NCI-H1105 treated with DMSO at 0.1 percent for 48 hours (cell line): Measurements from ENCODE around the gene TICAM2.

Source experiments
- DNase-seq: peaks from one replicate; lab custom pipeline; 2025; lab: John Stamatoyannopoulos, UW

The TICAM2 gene

DNA sequence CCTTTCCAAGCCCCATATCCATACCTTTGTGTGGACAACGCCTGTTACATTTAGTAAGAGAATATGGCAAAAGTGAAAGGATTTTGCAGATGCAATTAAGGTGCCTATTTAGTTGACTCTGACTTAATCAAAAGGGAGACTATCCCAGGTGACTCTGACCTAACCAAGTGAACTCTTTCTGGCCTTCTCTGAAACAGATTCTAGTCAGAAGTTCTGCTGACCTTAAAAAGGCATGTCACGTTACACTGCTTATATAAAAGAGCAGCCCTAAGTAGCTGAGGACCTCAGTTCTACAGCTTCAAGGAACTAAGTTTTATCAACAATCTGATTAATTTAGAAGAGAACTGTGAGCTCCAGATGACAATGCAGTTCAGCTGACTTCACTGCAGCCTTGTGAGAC is 5.7 kb upstream of the TICAM2 start:
- DNase-seq = no peak

DNA sequence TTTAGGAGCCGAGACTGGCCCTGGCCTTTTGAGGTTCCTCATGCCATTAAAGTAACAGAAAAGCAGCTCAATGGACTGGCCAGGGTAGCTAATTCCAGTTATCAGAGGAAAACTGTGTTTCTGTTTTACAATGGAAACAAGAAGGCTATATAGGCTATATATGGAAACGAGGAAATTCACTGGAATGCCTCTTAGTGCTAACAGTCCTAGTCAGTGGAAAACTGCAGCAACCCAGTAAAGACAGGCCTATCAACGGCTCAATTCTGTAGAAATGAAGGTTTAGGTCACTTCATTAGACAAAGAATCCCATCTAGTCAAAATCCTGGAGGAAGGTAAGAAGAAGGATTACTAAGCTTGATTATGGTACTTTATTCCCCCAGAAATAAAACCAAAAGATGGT is 3.2 kb upstream of the TICAM2 start:
- DNase-seq = no peak

- DNase-seq = peak; percentile 17
Measured at GRCh38 chr5:115602591-115603125, 379 bp upstream of the TICAM2 start.

- DNase-seq = no peak
Measured at GRCh38 chr5:115600766-115601165, 1.5 kb downstream of the TICAM2 start.

DNA sequence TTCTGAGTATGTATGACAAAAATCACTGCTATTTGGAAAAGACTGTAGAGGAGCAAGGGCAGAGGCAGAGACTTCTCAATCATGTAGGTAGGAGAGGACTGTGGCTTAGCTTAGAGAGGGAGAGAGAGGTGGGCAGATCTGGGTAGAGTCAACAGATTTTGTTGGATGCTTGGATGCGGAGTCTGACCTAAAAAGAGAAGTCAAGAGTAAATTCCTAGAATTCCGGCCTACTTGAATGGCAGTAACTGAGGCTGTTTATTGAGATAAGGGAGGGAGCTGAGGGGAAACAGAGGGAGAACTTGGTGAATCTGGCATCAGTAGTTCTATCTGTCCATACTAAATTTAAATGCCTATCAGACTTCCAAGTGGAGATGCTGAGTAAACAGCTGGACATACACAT is 2.4 kb downstream of the TICAM2 start:
- DNase-seq = no peak

- no peak for DNase-seq
Measured at GRCh38 chr5:115599502-115599901, 2.8 kb downstream of the TICAM2 start.

GRCh38 chr5:115594128-115595047 is 7.9 kb downstream of the TICAM2 start:
- DNase-seq = no peak

GRCh38 chr5:115589043-115589442 is 13.2 kb downstream of the TICAM2 start:
- no peak for DNase-seq

- DNase-seq = peak; percentile 0
Measured at GRCh38 chr5:115588640-115589039, 13.6 kb downstream of the TICAM2 start.

DNA sequence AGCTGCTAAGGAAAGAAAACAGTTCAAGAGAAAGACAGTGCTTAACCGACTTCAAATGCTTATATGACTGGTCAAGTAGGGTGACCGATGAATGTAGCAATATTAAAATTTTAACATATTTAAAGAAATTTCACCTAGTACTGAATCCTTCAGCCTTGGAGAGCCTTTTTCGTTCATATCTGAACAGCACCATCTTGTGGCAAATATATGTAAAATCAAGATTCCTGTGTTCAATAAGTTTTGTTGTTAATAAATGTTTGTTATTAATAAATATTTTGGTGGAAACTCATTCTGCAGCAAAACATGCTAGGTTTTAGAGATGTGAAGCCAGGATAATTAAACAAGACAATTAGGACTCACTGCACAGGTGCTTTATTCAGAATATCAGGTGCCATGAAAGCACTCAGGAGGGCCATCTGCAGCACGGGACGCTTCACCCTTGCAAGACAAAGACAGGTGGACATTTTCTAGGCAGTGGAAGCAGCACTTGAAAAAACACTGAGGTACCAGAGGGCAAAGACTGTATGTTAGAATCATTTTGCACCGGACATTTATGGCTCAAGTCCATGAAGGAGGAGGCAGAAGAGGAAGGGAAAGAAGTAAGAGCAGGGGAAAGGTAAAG is 15.6 kb downstream of the TICAM2 start:
- peak; percentile 30 for DNase-seq

DNA sequence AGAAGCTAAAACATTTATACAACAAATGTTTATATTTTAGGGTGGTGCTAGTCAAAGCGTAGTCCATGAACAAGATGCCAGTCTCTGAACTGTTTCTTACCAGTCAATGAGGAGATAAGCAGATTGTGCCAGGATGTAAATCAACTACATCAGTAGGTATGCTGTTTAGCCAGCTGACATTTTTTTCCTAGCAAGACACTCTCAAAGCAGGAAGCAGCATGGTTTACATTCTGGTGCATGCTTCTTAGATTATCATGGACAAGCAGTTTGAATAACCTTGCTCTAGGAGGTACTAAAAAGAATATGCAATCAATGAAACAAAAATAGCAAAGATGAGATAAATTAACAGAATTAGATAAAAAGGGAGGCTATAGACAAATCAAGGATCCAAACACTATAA is 17.0 kb downstream of the TICAM2 start:
- no peak for DNase-seq

DNA sequence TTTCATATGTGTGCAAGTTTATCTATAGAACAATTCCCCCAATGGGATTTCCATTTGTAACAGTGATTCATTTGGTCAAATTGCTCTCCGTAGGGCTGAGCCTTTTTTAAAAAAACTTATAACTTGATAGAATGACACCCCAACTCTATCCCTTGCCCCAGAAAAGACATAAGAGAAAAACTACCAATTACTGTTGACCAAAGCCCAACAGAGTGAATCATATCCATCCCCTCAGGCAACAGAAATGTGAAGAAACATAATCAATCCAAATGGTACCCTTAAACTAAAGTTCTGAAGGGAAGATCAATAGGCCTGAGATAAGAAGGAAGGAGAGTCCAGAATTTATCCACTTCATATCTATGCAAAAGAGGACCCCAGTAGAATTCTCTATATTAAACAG is 17.8 kb downstream of the TICAM2 start:
- no peak for DNase-seq

DNA sequence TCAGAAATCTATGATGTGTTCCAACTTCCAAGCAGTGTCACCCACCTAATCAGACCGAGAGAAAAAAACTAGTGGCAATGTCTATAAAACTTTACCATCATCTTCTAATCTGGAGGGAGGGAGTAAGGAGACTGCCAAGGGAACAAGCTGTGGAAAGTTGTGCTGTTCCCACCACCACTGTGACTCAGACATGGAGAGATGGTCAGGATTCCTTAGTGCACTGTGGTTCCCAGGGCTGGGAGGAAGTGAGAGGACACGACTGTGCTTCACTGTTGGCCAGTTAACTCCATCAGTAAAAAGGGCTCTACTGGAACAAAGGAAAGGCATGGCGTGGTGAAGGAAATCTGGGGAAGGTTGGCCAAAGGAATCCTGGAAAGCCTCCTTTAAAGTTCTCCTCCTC is 18.8 kb downstream of the TICAM2 start:
- DNase-seq = no peak

GRCh38 chr5:115580941-115581340 is 21.3 kb downstream of the TICAM2 start:
- no peak for DNase-seq

GRCh38 chr5:115579747-115580173 is 22.5 kb downstream of the TICAM2 start:
- DNase-seq = no peak

DNA sequence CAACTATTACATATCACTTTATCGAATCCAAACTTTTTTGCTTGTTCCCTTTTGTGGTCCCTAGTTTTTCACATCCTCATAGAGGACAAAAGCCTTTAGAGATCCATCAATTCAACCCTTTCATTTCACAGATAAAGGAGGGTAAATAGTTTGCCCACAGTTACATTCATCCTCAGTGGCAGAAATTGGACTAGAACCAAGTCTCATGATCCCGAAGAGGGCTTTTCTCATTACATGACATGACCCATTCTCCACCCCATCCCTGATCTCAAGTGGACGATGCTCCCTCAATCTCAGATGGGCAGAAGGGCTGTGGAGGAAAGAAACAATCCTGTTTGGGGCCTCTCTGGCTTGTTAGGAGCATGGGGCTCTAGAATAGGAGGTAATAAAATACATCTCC is 23.1 kb downstream of the TICAM2 start:
- no peak for DNase-seq

DNA sequence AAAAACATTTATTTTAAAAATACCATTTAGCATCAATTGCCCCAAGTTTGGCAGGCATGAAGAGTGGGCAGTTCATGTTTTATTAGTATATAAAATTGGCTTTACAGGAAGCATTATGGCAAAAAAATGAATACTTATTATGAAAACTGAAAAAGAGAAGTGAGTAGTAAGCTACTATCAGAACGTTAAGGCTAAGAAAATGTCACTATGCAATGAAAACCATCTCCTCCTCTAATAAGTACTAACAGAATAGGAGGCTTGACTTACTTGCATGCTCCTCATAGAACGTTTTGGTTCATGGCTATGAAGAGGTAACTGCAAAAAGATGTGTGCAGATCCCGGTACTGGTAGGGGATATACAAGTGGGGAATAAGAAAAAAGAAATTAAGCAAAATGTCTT is 23.6 kb downstream of the TICAM2 start:
- DNase-seq = no peak

GRCh38 chr5:115577741-115578140 is 24.5 kb downstream of the TICAM2 start:
- no peak for DNase-seq

GRCh38 chr5:115577329-115577728 is 24.9 kb downstream of the TICAM2 start:
- no peak for DNase-seq

- DNase-seq = no peak
Measured at GRCh38 chr5:115575167-115576070, 26.9 kb downstream of the TICAM2 start.

GRCh38 chr5:115573133-115573532 is 29.1 kb downstream of the TICAM2 start:
- no peak for DNase-seq

DNA sequence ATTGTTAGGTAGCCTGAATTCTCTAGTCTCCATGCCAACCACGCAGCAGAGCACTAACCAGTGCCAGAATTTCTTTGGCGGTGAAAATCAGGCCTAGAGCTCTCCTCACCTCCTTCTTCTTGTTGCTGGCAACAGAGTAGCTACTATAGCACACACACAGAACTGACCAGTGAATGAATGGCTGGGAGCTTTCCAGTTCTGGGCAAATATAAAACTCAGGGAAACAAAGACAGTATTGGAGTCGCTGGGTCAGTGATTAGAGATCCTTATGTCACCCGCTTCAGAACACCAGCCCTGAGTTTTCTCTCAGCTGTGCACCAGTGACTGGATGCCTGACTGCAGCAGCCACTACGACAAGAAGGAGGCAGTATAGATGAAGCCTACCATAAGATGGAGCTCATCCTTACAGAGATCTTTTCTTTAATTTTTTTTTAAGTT is 30.8 kb downstream of the TICAM2 start:
- no peak for DNase-seq
